Liver (tissue), 3 donors: ENCODE results near the gene TERT.

ENCODE experiments used
- JUND ChIP-seq, 2 donors: IDR thresholded peaks; 2 replicates each; pipeline ENCODE4 v1.6.1; 2016; ENCODE audit warnings: antibody characterized with exemption in 2 of 2
- NR2F2 ChIP-seq: IDR thresholded peaks from 2 replicates; pipeline ENCODE4 v1.6.1; 2016; ENCODE audit warnings: antibody characterized with exemption
- RXRA ChIP-seq, 2 donors: IDR thresholded peaks; 2 replicates each; pipeline ENCODE4 v1.6.1; 2017 to 2018; ENCODE audit warnings: antibody characterized with exemption in 2 of 2, mild to moderate bottlenecking in 1 of 2
- YY1 ChIP-seq: IDR thresholded peaks from 2 replicates; pipeline ENCODE4 v1.6.1; 2016; ENCODE audit warnings: antibody characterized with exemption, mild to moderate bottlenecking
- TF ChIP-seq, protein P1 (sequence below): fragments of 150-350 bp; IDR thresholded peaks from 2 replicates; pipeline ENCODE4 v1.5.1; 2017; ENCODE audit warnings: improper control_type of control experiment, low read depth, low read length; ENCODE audit not compliant: missing input control
- TF ChIP-seq, protein P2 (sequence below): IDR thresholded peaks from 2 replicates; pipeline ENCODE4 v1.6.1; 2016; ENCODE audit warnings: antibody characterized with exemption
- donor health status: healthy.
- donor health status: healthy.

DNA sequence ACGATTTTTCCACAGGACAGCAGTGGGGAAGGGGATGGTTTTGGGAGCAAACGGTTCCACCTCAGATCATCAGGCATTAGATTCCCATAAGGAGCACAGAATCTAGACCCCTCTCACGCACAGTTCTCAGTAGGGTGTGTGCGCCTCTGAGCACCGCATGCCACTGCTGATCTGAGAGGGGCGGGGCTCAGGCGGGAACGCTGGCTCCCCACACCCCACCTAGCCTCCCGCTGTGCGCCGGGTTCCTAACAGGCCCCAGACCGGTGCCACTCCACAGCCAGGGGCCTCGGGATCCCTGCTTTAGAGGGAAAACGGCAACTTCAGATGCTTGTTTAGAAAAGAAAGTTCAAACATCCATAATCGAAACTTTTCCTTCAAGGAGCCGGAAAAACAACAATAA, 20.4 kb downstream of the TERT start:
- no peak for TF ChIP-seq NR2F2
- TF ChIP-seq, protein P1, sequence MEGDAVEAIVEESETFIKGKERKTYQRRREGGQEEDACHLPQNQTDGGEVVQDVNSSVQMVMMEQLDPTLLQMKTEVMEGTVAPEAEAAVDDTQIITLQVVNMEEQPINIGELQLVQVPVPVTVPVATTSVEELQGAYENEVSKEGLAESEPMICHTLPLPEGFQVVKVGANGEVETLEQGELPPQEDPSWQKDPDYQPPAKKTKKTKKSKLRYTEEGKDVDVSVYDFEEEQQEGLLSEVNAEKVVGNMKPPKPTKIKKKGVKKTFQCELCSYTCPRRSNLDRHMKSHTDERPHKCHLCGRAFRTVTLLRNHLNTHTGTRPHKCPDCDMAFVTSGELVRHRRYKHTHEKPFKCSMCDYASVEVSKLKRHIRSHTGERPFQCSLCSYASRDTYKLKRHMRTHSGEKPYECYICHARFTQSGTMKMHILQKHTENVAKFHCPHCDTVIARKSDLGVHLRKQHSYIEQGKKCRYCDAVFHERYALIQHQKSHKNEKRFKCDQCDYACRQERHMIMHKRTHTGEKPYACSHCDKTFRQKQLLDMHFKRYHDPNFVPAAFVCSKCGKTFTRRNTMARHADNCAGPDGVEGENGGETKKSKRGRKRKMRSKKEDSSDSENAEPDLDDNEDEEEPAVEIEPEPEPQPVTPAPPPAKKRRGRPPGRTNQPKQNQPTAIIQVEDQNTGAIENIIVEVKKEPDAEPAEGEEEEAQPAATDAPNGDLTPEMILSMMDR = no peak
- no peak for TF ChIP-seq JUND (IDR thresholded peaks at IDR 0.05)
- no peak for TF ChIP-seq YY1
- TF ChIP-seq RXRA (IDR thresholded peaks at IDR 0.05) = no peak
- TF ChIP-seq, protein P2, sequence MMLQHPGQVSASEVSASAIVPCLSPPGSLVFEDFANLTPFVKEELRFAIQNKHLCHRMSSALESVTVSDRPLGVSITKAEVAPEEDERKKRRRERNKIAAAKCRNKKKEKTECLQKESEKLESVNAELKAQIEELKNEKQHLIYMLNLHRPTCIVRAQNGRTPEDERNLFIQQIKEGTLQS = no peak
